ENCODE results near the gene FAM50A. TPM values are rescaled to one million over a fixed set of nuclear protein-coding genes. Genes with fewer than 3 reads are reported as not detected.

Gene FAM50A
- total RNA-seq, 1 donor from 2014 or later: 88.5 TPM

- peaks cover 18% of the 10 kb centered on the region for H3K36me3 ChIP-seq (ENCODE audit: control insufficient read depth, insufficient read depth, low read length)
These were observed 860 bp downstream of the FAM50A start for GRCh38 chrX:154444755-154445246.

GRCh38 chrX:154445776-154446175 is 1.8 kb downstream of the FAM50A start:
- no peak for DNase-seq (ENCODE audit: low read depth)
- H3K36me3 ChIP-seq (ENCODE audit: control insufficient read depth, insufficient read depth, low read length): peaks cover 21% of the 10 kb centered on the region

More at GRCh38 chrX:154444755-154445246, 860 bp downstream of the FAM50A start:
- no peak for TF ChIP-seq CTCF (IDR thresholded peaks at IDR 0.05; ENCODE audit: insufficient read depth, low read length, severe bottlenecking)
- DNase-seq (ENCODE audit: low read depth) (no peak), FAIRE-seq (no peak)
- Histone ChIP-seq H3K4me3 (ENCODE audit: low read depth, low read length) (peak overlapping the region; percentile 54), H3K27me3 (ENCODE audit: control insufficient read depth, insufficient read depth, low read length) (no peaks in the 10 kb centered on the region)

GRCh38 chrX:154446430-154446829 is 2.5 kb downstream of the FAM50A start:
- TF ChIP-seq CTCF (IDR thresholded peaks at IDR 0.05; ENCODE audit: insufficient read depth, low read length, severe bottlenecking): no peak
- Histone ChIP-seq H3K36me3 (ENCODE audit: control insufficient read depth, insufficient read depth, low read length) (peaks cover 21% of the 10 kb centered on the region), H3K27me3 (ENCODE audit: control insufficient read depth, insufficient read depth, low read length) (no peaks in the 10 kb centered on the region), H3K4me3 (ENCODE audit: low read depth, low read length) (no peak overlapping the region)
- DNase-seq (ENCODE audit: low read depth): no peak
- FAIRE-seq: no peak

More at GRCh38 chrX:154445776-154446175, 1.8 kb downstream of the FAM50A start:
- FAIRE-seq: no peak
- no peak for TF ChIP-seq CTCF (IDR thresholded peaks at IDR 0.05; ENCODE audit: insufficient read depth, low read length, severe bottlenecking)
- no peaks in the 10 kb centered on the region for H3K27me3 ChIP-seq (ENCODE audit: control insufficient read depth, insufficient read depth, low read length)
- no peak overlapping the region for H3K4me3 ChIP-seq (ENCODE audit: low read depth, low read length)

GRCh38 chrX:154448484-154448883 is 4.5 kb downstream of the FAM50A start:
- Histone ChIP-seq H3K36me3 (ENCODE audit: control insufficient read depth, insufficient read depth, low read length) (peaks cover 16% of the 10 kb centered on the region), H3K27me3 (ENCODE audit: control insufficient read depth, insufficient read depth, low read length) (no peaks in the 10 kb centered on the region), H3K4me3 (ENCODE audit: low read depth, low read length) (no peak overlapping the region)
- FAIRE-seq: no peak
- DNase-seq (ENCODE audit: low read depth): no peak
- TF ChIP-seq CTCF (IDR thresholded peaks at IDR 0.05; ENCODE audit: insufficient read depth, low read length, severe bottlenecking): no peak

GRCh38 chrX:154449618-154450017 is 5.7 kb downstream of the FAM50A start:
- H3K4me3 ChIP-seq (ENCODE audit: low read depth, low read length): no peak overlapping the region
- no peak for FAIRE-seq
- no peak for TF ChIP-seq CTCF (IDR thresholded peaks at IDR 0.05; ENCODE audit: insufficient read depth, low read length, severe bottlenecking)
- DNase-seq (ENCODE audit: low read depth): no peak
- H3K27me3 ChIP-seq (ENCODE audit: control insufficient read depth, insufficient read depth, low read length): no peaks in the 10 kb centered on the region
- H3K36me3 ChIP-seq (ENCODE audit: control insufficient read depth, insufficient read depth, low read length): peaks cover 16% of the 10 kb centered on the region

- no peak for TF ChIP-seq CTCF (IDR thresholded peaks at IDR 0.05; ENCODE audit: insufficient read depth, low read length, severe bottlenecking)
- no peak for DNase-seq (ENCODE audit: low read depth)
- no peak for FAIRE-seq
- Histone ChIP-seq H3K4me3 (ENCODE audit: low read depth, low read length) (no peak overlapping the region), H3K27me3 (ENCODE audit: control insufficient read depth, insufficient read depth, low read length) (no peaks in the 10 kb centered on the region), H3K36me3 (ENCODE audit: control insufficient read depth, insufficient read depth, low read length) (peaks cover 16% of the 10 kb centered on the region)
These were observed 6.4 kb downstream of the FAM50A start for GRCh38 chrX:154450312-154450711.

All from bronchial epithelial cell (primary cell).